GM12865 (cell line): ENCODE results near the gene UFC1.
A peak's percentile ranks its signal among the peaks of the same experiment; 100 is the strongest.

Experiments
- DNase-seq: peaks from one replicate; pipeline ENCODE4 v3.0.0; 2010; ENCODE audit warnings: low read depth
- H3K4me3 ChIP-seq: 2 replicates; pipeline ENCODE4 v1.5.1; 2011; ENCODE audit warnings: mild to moderate bottlenecking, low read depth, low read length, control low read depth
- CTCF ChIP-seq: IDR thresholded peaks from 2 replicates; pipeline ENCODE4 v1.5.1; 2011; ENCODE audit warnings: low read length, control low read depth, low read depth, inconsistent platforms; ENCODE audit not compliant: insufficient read depth; ENCODE audit errors: missing control alignments

The UFC1 gene

DNA sequence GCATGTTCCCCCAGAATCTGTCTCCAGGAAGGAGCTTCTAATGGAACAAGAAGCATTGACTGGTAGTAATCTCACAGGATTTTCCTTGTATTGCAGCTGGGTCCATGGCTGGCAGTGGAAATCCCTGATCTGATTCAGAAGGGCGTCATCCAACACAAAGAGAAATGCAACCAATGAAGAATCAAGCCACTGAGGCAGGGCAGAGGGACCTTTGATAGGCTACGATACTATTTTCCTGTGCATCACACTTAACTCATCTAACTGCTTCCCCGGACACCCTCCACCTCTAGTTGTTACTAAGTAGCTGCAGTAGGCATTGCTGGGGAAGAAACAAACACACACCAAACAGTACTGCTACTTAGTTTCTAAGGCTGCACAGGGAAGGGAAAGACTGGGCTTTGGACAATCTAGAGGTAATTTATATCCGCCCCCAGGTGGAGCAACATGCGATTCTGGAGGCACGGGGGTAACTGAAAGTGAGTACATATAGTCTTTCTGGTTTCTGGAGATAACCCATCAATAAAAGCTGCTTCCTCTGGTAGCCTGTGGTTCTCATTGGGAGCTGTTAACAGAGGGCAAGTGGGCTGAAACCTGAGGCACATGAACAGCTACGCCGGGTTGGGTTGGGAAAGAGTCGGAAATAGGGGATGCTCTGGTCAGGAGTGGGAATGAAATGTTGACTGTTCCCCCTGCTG is 4.7 kb downstream of the UFC1 start:
- H3K4me3 ChIP-seq, result no peak overlapping the region
- no peak for TF ChIP-seq CTCF
- DNase-seq, result no peak

DNA sequence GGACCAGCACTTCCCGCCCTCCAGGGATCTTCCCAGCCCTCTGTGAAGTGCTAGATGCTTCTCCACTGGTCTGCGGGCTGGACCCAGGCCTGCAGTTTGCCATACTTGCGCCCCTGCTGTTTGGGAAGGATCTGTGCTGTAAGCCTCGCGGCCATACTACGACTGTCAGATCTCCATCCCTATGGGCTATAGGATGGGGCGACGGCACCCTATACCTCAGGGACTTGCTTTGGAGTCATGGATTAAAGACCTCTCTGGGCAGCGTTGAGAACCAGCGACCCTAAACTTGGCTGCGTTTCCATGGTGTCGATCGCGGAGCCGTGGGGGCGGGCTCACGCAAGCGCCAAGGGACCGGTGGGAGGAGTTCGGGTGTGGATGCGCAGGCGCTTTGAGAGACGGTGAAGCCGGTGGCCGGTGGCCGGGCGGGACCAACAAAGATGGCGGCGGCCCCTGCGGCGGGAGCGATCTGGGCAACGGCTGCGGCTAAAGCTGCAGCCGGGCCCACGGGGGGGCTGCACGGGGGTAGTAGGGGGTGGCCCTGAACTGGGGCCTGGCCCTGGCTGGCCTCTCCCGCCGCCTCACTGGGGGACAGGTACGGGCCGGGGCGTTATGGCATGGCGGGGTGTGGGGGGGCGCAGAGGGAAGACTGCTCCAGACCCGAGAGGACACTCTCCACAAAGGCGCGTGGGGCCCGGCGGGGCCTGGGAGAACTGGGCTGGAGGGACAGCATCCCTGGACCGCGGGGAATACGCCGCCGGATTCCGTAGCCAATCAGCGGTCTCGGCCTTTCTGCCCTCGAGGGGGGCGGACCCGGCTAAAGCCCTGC is 5.5 kb downstream of the UFC1 start, which contains the start of gene USP21:
USP21 (plus strand) TSS at position 414 of the 826 bp plus-strand sequence. CDS start 1,141 bp downstream, outside the sequence.
- no peak for TF ChIP-seq CTCF
- DNase-seq, result peak; percentile 93
- H3K4me3 ChIP-seq, result peak within 1 kb of the TSS; percentile 69

- no peak for TF ChIP-seq CTCF
- H3K4me3 ChIP-seq, result peak overlapping the region; percentile 69
- DNase-seq, result peak; percentile 30
Measured at GRCh38 chr1:161159913-161160243, 6.1 kb downstream of the UFC1 start.

- no peak for TF ChIP-seq CTCF
- DNase-seq, result no peak
- no peak overlapping the region for H3K4me3 ChIP-seq
Measured at GRCh38 chr1:161160671-161161145, 6.9 kb downstream of the UFC1 start.

GRCh38 chr1:161161652-161162051 is 7.9 kb downstream of the UFC1 start:
- TF ChIP-seq CTCF, result no peak
- no peak for DNase-seq
- H3K4me3 ChIP-seq, result no peak overlapping the region

- no peak for TF ChIP-seq CTCF
- DNase-seq, result no peak
- no peak overlapping the region for H3K4me3 ChIP-seq
Measured at GRCh38 chr1:161162052-161162451, 8.3 kb downstream of the UFC1 start.
